Activated T-cell treated with anti-CD3 and anti-CD28 coated beads, Interleukin-2, amount 50 U/mL, for 48 hours (primary cell): ENCODE measurements around the gene PGAP3.
"Not testable (repeated sequence)": the region's sequence is repeated elsewhere in the genome, so short reads cannot be mapped to it uniquely, and the experiment has no call there.

ENCODE experiments used
- DNase-seq, 2 experiments: peaks; one replicate each; pipeline ENCODE4 v3.0.0-alpha.2; 2020

The PGAP3 gene

DNA sequence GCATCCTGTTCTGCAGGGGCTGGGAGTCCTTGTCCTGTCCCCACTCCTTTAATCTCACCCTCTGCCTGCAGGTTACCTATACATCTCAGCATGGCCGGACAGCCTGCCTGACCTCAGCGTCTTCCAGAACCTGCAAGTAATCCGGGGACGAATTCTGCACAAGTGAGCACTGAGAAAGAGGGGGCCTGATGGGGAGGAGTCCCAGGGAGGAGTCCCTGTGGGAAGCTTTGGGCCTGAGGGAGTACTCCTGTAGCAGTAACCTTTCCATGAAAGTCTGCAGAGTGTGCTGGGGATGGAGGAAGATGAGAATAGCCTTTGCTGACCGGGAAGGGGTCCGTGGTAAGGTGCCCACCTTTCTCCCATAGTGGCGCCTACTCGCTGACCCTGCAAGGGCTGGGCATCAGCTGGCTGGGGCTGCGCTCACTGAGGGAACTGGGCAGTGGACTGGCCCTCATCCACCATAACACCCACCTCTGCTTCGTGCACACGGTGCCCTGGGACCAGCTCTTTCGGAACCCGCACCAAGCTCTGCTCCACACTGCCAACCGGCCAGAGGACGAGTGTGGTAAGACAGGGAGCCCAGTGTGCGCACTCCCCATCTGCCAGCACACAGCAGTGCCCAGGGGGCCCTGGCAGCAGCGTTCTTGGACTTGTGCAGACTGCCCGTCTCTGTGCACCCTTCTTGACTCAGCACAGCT lies 27.7 kb upstream of the PGAP3 start:
- DNase-seq = no peak

DNA sequence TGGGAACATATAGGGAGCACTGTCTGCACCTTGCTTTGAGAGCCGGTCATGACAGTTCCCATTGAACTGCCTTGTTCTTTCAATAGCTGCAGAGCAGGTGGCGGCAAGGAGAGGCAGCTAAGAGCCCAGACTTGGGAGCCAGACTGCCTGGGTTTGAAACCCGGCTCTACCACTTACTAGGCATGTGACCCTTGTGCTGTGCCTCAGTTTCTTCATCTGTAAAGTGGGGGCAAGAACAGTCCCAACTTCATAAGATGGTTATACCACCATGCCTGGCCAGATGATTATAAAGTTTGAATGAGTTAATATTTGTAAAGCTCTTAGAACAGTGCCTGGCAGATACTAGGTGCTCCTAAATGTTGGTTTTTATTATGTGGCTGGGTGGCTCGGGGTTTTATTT lies 26.4 kb upstream of the PGAP3 start:
- no peak for DNase-seq

DNA sequence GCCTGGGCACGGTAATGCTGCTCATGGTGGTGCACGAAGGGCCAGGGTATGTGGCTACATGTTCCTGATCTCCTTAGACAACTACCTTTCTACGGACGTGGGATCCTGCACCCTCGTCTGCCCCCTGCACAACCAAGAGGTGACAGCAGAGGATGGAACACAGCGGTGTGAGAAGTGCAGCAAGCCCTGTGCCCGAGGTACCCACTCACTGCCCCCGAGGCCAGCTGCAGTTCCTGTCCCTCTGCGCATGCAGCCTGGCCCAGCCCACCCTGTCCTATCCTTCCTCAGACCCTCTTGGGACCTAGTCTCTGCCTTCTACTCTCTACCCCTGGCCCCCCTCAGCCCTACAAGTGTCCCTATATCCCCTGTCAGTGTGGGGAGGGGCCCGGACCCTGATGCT lies 24.0 kb upstream of the PGAP3 start:
- DNase-seq = no peak

DNA sequence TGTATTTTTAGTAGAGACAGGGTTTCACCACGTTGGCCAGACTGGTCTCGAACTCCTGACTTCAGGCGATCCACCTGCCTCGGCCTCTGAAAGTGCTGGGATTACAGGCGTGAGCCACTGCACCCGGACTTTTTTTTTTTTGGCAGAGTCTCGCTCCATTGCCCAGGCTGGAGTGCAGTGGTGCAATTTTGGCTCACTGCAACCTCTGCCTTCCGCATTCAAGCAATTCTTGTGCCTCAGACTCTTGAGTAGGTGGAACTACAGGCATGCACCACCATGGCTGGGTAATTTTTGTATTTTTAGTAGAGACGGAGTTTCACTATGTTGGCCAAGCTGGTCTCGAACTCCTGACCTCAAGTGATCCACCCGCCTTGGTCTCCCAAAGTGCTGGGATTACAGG lies 23.2 kb upstream of the PGAP3 start:
- DNase-seq = not testable (repeated sequence)

DNA sequence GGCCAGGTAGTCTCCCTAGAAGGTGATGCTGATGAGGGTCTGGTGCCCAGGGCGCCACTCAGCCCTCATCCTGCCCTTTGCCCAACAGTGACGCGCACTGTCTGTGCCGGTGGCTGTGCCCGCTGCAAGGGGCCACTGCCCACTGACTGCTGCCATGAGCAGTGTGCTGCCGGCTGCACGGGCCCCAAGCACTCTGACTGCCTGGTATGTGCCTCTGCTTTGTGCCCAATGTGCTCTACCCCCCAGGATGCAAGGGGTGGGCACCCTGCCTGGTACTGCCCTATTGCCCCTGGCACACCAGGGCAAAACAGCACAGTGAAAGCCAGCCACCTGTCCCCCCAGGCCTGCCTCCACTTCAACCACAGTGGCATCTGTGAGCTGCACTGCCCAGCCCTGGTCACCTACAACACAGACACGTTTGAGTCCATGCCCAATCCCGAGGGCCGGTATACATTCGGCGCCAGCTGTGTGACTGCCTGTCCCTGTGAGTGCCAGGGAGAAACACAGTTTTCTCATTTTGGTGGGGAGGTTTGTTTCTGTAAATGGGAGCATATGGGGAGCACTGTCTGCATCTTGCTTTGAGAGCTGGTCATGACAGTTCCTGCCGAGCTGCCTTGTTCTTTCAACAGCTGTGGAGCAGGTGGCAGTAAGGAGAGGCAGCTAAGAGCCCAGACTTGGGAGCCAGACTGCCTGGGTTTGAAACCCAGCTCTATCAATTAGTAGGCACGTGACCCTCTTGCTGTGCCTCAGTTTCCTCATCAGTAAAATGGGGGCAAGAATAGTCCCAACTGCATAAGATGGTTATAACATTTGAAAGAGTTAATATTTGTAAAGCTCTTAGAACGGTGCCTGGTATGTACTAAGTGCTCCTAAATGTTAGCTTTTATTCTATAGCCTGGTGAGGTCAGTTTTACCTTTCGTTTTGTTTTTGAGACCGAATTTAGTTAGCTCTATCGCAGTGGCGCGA lies 22.4 kb upstream of the PGAP3 start:
- no peak for DNase-seq

DNA sequence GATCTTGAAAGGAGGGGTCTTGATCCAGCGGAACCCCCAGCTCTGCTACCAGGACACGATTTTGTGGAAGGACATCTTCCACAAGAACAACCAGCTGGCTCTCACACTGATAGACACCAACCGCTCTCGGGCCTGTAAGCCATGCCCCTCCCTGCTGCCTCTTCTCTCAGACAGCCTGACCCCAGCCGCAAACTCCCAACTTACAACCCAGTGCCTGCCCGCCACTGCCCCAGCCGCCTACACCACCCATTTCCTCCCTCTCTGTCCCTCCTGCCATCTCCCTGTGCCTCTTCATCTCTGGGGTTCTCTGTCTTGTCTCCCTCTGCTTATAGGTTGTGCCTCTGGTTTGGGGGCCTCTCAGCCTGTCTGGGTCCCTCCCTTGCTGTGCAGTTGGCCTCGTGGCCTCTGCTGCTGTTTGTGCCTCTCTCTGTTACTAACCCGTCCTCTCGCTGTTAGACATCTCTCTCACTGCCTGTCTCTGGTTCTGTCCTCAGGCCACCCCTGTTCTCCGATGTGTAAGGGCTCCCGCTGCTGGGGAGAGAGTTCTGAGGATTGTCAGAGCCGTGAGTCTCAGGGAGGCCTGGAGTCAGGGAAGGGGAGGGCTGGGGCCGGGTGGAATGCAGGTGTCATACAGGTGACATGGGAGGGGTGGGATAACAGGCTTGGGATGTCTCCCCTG lies 21.6 kb upstream of the PGAP3 start:
- no peak for DNase-seq

DNA sequence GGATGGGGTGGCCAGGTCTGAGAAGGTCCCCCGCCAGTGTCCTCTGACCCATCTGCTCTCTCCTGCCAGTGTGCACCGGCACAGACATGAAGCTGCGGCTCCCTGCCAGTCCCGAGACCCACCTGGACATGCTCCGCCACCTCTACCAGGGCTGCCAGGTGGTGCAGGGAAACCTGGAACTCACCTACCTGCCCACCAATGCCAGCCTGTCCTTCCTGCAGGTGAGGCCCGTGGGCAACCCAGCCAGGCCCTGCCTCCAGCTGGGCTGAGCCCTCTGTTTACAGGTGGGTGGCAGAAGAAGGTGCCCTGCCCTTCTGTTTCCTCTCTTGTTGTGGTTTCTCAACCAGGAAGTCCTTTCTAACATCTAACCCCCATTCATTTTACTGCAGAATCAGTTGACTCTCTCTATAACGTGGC lies 19.1 kb upstream of the PGAP3 start:
- DNase-seq = no peak

DNA sequence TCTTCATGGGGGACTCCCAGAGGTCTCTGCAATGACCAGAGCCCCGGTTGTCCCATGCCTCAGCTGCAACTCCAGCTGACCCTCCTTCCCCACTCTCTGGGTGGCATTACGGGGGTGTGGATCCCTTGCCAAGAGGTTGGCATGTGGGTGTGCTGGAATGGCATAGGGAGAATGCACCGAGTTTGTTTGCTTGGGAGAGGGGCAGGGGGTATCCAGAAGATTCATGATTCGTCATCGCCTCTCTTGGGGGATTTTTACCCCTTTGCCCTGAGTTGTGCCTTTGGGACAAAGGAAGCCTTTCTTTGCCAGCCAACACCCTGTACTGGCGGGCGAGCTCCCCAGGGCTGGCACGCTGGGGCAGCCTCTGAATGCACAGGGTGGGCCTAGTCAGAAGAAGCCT lies 18.5 kb upstream of the PGAP3 start:
- DNase-seq = no peak

DNA sequence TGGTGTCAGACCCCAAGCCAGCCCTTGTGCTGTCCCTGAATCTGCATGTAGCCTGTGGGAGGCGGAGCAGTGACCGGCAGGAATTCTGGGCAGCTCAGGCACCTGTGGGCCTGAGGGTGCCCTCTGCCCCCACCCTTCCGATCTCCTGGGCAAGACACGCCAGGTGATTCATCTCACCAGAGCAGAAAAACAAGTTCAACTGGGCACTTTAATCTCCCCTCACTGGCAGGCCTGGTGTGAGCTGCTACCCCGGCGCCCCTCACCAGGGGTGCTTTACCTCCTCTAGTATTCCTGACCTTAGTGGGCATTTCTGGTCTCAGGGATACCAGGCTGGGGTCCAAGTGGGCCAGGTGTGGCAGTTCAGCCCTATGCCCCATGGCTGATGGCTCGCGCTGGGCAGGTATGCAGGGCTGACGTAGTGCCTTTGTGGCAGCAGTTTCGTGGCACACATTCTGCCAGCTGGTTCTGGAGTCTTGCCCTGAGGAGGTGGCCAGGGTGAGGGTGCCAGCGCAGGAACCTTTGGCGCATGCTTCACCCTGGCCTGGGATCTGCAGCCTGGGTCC lies 18.0 kb upstream of the PGAP3 start:
- DNase-seq = no peak

DNA sequence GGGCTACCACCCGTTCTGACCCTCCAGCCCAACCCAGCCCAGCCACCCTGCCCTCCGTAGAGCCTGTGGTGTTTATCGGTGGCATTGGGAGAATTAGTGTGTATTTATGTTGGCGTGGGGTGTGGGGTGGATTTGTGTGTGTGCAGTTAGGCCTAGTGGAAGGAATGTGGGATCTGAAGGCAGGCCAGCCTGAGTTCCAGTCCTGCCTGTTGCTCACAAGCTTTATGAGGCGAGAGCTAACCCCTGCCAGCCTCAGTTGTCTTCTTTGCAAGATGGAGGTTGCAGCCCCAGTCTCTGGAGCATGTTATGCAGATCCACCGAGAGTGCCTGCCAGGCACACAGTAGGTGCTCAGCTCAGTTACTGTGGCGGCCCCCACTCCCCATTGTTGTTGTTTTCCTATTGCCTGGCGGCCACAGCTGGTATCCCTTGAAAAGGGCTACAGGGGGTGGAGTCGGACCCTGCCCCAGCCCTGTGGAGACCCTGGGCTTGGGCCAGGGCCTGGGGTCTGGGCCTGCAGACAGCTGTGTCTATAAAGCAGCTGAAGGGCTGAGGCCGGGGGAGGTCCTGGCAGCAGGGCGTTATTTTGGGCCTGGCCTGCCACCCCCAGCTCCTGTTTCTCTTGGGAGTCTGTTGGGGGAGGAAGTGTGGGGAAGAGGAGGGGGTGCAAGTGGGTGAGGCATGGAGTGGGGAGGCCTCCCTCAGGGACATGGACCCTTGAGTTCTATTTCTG lies 17.1 kb upstream of the PGAP3 start:
- no peak for DNase-seq

DNA sequence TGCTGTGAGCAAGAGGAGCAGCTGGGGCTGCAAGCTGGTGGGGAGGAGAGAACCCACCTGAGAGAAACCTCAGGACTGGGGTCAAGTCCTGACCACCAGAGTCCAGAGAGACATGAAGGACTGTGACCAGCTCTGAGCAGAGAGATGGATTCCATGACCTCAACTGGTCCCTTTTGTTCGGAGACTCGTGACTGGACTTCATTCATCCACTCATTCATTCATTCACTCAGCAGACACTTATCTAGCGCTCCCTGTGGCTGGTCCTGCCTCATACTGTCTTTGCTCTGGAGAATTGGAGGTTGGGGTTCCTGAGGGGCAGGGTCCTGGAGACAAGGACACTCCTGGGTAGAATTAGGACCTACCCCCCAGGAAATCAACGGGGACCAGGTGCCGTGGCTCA lies 16.1 kb upstream of the PGAP3 start:
- DNase-seq = no peak

DNA sequence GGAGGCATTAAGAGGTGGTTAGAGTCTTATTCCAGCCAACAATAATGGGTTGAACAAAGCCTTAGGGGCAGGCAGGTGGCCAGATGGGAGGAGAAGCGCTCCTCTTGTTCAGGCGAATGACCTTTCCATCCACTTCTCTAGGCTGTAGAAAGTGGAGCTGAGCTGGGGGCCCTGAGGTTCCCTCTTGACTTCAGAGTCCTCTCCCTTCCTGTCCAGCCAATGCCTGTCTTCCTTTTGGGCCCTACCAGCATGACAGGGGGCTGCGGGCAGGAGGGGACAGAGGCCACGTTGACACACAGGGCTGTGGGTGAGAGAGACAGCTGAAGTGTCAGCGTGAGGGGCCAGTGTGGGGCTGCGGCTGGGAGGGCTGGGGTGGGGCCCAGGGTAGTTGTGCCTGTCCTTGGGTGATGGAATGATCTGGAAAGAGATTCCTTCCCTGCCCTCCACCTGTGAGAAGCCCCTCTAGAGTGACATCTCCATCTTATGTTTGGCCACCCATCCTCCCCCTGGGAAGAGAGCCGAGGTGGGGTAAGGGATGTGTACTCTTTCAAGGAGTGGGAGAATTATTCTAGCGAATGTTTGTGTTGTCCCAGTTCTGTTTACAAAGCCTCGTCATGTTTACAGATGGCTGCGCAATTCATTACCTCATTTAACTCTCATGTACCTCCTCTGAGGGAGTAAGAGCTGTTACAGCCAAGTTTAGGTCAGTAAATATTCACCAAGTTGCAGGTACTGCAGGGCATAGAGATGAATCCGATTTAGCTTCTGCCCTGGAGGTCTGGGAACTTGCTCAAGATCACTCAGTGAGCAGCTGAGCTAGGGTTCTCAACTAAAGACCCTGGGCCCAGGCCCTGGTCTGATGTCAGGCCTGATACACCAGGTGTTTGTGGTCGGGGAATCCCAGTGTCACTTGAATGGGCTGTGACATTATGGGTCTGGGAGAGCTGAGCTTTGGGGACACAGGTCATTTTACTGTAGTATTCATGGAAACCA lies 15.3 kb upstream of the PGAP3 start:
- DNase-seq = no peak

DNA sequence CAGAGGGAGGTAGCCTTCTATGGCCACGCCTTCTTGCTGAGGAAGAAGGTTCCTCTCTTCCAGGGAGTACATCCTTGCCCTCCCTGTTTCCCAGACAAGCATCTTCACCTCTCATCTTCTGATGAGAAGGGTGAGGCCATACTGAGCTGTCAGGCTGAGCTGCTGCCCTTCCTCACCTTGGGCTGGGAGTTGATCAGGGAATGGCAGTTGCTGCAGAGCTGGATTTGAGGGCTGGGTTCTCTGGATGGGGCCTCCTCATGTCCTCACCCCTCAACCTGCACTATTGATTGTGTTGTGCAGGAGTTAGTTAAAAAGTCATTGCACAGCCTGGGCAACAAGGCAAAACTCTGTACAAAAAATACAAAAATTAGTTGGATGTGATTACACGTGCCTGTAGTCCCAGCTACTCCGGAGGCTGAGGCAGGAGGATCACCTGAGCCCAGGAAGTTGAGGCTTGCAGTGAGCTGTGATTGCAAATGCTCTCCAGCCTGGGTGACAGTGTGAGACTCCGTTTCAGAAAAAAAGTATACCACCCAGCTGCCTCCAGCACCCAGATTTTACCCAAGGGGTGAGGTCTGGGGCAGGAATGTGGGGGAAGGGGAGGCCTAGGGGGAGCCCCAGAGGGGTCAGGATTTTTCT lies 14.0 kb upstream of the PGAP3 start:
- DNase-seq = no peak

DNA sequence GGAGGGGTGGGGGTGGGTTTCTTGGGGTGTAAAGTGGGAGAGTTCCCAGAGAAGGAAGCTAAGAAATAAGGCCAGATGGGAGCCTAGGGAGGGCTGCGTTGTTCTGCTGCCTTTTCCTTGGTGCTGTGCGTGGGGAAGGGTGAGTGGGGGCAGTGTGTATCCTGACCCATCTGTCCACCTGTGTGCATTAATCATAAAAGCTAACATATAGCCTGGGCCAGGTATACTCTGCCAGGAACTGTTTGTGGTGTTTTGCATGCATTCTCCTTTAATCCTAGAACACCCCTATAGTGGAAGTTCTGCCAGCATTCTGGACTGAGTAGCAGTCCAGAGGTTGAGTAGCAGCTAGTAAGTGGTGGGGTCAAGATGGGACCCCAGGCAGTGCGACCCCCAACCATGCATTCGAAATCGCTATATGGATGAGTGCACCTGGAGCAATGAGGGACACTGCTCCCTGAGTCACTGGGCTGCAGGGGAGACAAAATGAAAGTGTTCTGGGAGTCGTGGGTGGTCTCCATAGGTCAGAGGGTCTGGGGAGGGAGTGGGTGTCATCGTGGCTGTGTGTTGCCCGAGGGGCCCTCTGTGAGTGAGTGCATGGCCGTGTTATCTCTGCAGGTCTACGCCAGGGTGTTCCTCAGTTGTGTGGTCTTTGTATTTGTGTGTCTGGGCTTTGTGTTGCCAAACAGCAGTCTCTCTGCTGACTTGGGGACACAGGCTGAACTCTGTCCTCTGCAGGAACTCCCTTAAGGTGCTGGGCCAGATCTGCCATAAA lies 13.3 kb upstream of the PGAP3 start:
- DNase-seq = no peak

DNA sequence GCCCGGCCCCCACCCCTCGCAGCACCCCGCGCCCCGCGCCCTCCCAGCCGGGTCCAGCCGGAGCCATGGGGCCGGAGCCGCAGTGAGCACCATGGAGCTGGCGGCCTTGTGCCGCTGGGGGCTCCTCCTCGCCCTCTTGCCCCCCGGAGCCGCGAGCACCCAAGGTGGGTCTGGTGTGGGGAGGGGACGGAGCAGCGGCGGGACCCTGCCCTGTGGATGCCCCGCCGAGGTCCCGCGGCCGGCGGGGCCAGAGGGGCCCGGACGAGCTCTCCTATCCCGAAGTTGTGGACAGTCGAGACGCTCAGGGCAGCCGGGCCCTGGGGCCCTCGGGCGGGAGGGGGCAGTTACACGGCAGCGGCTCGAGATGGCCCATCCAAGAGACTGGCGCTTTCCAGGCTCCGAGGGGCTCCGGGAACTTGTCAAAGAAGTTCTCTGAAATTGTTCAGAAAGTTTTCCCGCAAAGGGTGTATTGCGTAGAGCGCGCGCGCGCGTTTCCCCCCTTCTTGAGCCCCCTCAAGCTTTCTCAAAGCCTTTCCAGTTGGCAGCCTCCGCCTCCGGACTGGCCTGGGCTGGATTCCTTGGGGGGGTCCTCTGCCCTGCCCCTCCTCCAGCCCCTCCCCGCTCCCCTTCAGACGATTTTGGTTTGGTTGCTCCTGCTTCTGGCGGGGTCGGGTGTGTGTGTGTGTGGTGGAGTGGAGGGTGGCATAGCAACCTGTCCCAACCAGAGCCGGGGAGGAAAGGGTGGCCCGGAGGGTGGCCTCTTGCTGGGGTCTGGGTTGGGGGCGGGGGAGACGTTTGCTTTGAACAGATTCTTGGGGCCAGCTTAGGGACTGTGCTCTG lies 12.5 kb upstream of the PGAP3 start:
- DNase-seq = no peak

DNA sequence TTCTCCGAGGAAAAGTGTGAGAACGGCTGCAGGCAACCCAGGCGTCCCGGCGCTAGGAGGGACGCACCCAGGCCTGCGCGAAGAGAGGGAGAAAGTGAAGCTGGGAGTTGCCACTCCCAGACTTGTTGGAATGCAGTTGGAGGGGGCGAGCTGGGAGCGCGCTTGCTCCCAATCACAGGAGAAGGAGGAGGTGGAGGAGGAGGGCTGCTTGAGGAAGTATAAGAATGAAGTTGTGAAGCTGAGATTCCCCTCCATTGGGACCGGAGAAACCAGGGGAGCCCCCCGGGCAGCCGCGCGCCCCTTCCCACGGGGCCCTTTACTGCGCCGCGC lies 11.9 kb upstream of the PGAP3 start, which contains the start of gene ERBB2:
TSS of gene ERBB2 (plus strand) at position 247 of the 330 bp plus-strand sequence. CDS start 175 bp downstream, outside the sequence.
- no peak for DNase-seq

DNA sequence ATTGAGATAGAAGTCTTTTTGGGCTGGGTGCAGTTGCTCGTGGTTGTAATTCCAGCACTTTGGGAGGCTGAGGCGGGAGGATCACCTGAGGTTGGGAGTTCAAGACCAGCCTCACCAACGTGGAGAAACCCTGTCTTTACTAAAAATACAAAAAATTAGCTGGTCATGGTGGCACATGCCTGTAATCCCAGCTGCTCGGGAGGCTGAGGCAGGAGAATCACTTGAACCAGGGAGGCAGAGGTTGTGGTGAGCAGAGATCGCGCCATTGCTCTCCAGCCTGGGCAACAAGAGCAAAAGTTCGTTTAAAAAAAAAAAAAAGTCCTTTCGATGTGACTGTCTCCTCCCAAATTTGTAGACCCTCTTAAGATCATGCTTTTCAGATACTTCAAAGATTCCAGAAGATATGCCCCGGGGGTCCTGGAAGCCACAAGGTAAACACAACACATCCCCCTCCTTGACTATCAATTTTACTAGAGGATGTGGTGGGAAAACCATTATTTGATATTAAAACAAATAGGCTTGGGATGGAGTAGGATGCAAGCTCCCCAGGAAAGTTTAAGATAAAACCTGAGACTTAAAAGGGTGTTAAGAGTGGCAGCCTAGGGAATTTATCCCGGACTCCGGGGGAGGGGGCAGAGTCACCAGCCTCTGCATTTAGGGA lies 11.4 kb upstream of the PGAP3 start:
- not testable (repeated sequence) for DNase-seq

DNA sequence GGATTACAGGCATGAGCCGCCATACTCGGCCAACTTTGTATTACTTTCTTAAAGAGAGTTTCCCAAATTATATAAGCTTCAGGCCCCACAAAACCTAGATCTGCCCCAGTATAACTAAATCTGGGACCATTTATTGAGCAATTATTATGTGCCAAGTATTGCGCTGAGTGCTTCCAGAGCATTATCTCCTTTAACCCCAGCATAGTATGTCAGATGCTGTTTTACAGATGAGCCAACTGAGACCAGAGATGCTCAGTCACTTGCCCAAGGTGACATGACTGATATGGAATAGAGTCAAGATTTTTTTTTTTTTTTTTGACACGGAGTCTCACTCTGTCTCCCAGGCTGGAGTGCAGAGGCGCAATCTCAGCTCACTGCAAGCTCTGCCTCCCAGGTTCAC lies 10.1 kb upstream of the PGAP3 start:
- DNase-seq = no peak
